ENCODE data around the gene EEF1AKMT2.

- TF ChIP-seq, protein P1, sequence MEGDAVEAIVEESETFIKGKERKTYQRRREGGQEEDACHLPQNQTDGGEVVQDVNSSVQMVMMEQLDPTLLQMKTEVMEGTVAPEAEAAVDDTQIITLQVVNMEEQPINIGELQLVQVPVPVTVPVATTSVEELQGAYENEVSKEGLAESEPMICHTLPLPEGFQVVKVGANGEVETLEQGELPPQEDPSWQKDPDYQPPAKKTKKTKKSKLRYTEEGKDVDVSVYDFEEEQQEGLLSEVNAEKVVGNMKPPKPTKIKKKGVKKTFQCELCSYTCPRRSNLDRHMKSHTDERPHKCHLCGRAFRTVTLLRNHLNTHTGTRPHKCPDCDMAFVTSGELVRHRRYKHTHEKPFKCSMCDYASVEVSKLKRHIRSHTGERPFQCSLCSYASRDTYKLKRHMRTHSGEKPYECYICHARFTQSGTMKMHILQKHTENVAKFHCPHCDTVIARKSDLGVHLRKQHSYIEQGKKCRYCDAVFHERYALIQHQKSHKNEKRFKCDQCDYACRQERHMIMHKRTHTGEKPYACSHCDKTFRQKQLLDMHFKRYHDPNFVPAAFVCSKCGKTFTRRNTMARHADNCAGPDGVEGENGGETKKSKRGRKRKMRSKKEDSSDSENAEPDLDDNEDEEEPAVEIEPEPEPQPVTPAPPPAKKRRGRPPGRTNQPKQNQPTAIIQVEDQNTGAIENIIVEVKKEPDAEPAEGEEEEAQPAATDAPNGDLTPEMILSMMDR (IDR thresholded peaks at IDR 0.05), result no peak
- TF ChIP-seq POLR2A (IDR thresholded peaks at IDR 0.05), result no peak
Measured at GRCh38 chr10:124710266-124710881, 81.3 kb downstream of the EEF1AKMT2 start.
